Thymus (tissue), 11 donors: ENCODE measurements around the gene FXYD2. TPM values are rescaled to one million over a fixed set of nuclear protein-coding genes. Genes with fewer than 3 reads are reported as not detected.

ENCODE experiments used
- DNase-seq, 9 donors: peaks; one replicate each; pipeline ENCODE4 v3.0.0-alpha.2; 2013; ENCODE audit warnings: low spot score in 9 of 9, low read depth in 6 of 9, missing footprints in 1 of 9
- H3K27ac ChIP-seq, 2 donors: one replicate each; pipeline ENCODE4 v1.5.1; 2013; ENCODE audit warnings: control low read depth in 1 of 2, low read depth in 1 of 2, low read length in 1 of 2, mild to moderate bottlenecking in 1 of 2, moderate library complexity in 1 of 2
- H3K27me3 ChIP-seq, 2 donors: one replicate each; pipeline ENCODE4 v1.5.1; 2013; ENCODE audit warnings: low read length in 1 of 2; ENCODE audit not compliant: control insufficient read depth in 2 of 2, insufficient read depth in 1 of 2
- H3K36me3 ChIP-seq, 2 donors: one replicate each; pipeline ENCODE4 v1.5.1; 2013; ENCODE audit warnings: low read length in 1 of 2, mild to moderate bottlenecking in 1 of 2, moderate library complexity in 1 of 2; ENCODE audit not compliant: control insufficient read depth in 2 of 2, insufficient read depth in 2 of 2
- H3K4me1 ChIP-seq, 2 donors: one replicate each; pipeline ENCODE4 v1.5.1; 2013; ENCODE audit warnings: low read length in 2 of 2; ENCODE audit not compliant: control insufficient read depth in 2 of 2, insufficient read depth in 2 of 2
- H3K4me3 ChIP-seq, 2 donors: one replicate each; pipeline ENCODE4 v1.5.1; 2013; ENCODE audit warnings: low read length in 2 of 2, control low read depth in 1 of 2, mild to moderate bottlenecking in 1 of 2
- H3K9me3 ChIP-seq, 2 donors: one replicate each; pipeline ENCODE4 v1.5.1; 2013; ENCODE audit warnings: low read length in 1 of 2, mild to moderate bottlenecking in 1 of 2; ENCODE audit not compliant: control insufficient read depth in 2 of 2, insufficient read depth in 1 of 2
- WGBS: extraction: QIAGEN DNeasy Blood & Tissue Kit; methylation state at CpG from one replicate; pipeline ENCODE4 v1.1.7; 2013; 5-methylcytosine and 5-hydroxymethylcytosine counted together
- polyA plus RNA-seq: library from polyadenylated mRNA; stranded (reverse); fragments of 200-250 nt; gene quantifications from one replicate; pipeline ENCODE4 v1.2.3, GENCODE V29; 2013
- total RNA-seq: library from RNA; stranded (reverse); fragments of 120-200 nt; gene quantifications from one replicate; pipeline ENCODE4 v1.2.4, GENCODE V29; 2013
- donor health status: healthy.

Gene FXYD2
- total and polyA plus RNA-seq, 2 donors: 78.9 to 100 TPM

- Histone ChIP-seq H3K4me1 (peaks cover 45 to 79% of the 10 kb centered on the region in 2 donors), H3K36me3 (no peaks in the 10 kb centered on the region), H3K9me3 (no peaks in the 10 kb centered on the region), H3K27ac (no peak overlapping the region), H3K27me3 (no peaks in the 10 kb centered on the region), H3K4me3 (no peak overlapping the region)
- WGBS: 93% methylated on average over 11 of the region's 11 CpGs
- DNase-seq: no peak
Observed at GRCh38 chr11:117820071-117820470, 4.5 kb downstream of the FXYD2 start.

GRCh38 chr11:117819096-117820040 is 5.2 kb downstream of the FXYD2 start:
- no peaks in the 10 kb centered on the region for H3K27me3 ChIP-seq
- H3K4me1 ChIP-seq: peaks cover 45 to 78% of the 10 kb centered on the region in 2 donors
- H3K9me3 ChIP-seq: no peaks in the 10 kb centered on the region
- peak overlapping the region in 1 of 2 donors; percentile 65 for H3K27ac ChIP-seq
- H3K4me3 ChIP-seq: no peak overlapping the region
- peak in 4 of 9 donors; percentile 59 to 80 (median 64) for DNase-seq
- no peaks in the 10 kb centered on the region for H3K36me3 ChIP-seq
- 90% methylated on average over 10 of the region's 10 CpGs for WGBS

GRCh38 chr11:117818041-117818873 is 6.3 kb downstream of the FXYD2 start:
- DNase-seq: no peak
- H3K4me3 ChIP-seq: no peak overlapping the region
- H3K27me3 ChIP-seq: no peaks in the 10 kb centered on the region
- peak overlapping the region; percentile 57 to 65 for H3K27ac ChIP-seq
- peaks cover 35 to 67% of the 10 kb centered on the region in 2 donors for H3K4me1 ChIP-seq
- H3K9me3 ChIP-seq: no peaks in the 10 kb centered on the region
- 53% methylated on average over 9 of the region's 9 CpGs for WGBS
- H3K36me3 ChIP-seq: no peaks in the 10 kb centered on the region

GRCh38 chr11:117817368-117818040 is 7.0 kb downstream of the FXYD2 start:
- H3K4me3 ChIP-seq: no peak overlapping the region

GRCh38 chr11:117816846-117817367 is 7.6 kb downstream of the FXYD2 start:
- WGBS: 93% methylated on average over 5 of the region's 5 CpGs
- no peak for DNase-seq
- Histone ChIP-seq H3K4me1 (peaks cover 23 to 54% of the 10 kb centered on the region in 2 donors), H3K36me3 (no peaks in the 10 kb centered on the region), H3K27ac (peak overlapping the region; percentile 46 to 55), H3K27me3 (no peaks in the 10 kb centered on the region), H3K9me3 (no peaks in the 10 kb centered on the region), H3K4me3 (no peak overlapping the region)

More at GRCh38 chr11:117817368-117818040, 7.0 kb downstream of the FXYD2 start:
- Histone ChIP-seq H3K4me1 (peaks cover 28 to 60% of the 10 kb centered on the region in 2 donors), H3K27ac (peak overlapping the region; percentile 44 to 65), H3K9me3 (no peaks in the 10 kb centered on the region), H3K36me3 (no peaks in the 10 kb centered on the region), H3K27me3 (no peaks in the 10 kb centered on the region)
- DNase-seq: peak in 7 of 9 donors; percentile 61 to 88 (median 71)
- 27% methylated on average over 19 of the region's 19 CpGs for WGBS

- WGBS: 93% methylated on average over 20 of the region's 20 CpGs
- DNase-seq: no peak
- peaks cover 23 to 51% of the 10 kb centered on the region in 2 donors for H3K4me1 ChIP-seq
- H3K4me3 ChIP-seq: no peak overlapping the region
- no peaks in the 10 kb centered on the region for H3K27me3 ChIP-seq
- H3K27ac ChIP-seq: peak overlapping the region; percentile 46 to 67
- H3K9me3 ChIP-seq: no peaks in the 10 kb centered on the region
- H3K36me3 ChIP-seq: no peaks in the 10 kb centered on the region
Observed at GRCh38 chr11:117816151-117816741, 8.3 kb downstream of the FXYD2 start.

- Histone ChIP-seq H3K27me3 (no peaks in the 10 kb centered on the region), H3K4me3 (no peak overlapping the region), H3K4me1 (peaks cover 23 to 51% of the 10 kb centered on the region in 2 donors), H3K27ac (peak overlapping the region; percentile 67 to 72), H3K36me3 (no peaks in the 10 kb centered on the region), H3K9me3 (no peaks in the 10 kb centered on the region)
- peak in 2 of 9 donors; percentile 44 to 66 for DNase-seq
- 6% methylated on average over 7 of the region's 7 CpGs for WGBS
Observed at GRCh38 chr11:117815262-117815803, 9.2 kb downstream of the FXYD2 start.

GRCh38 chr11:117814766-117815261 is 9.7 kb downstream of the FXYD2 start:
- Histone ChIP-seq H3K36me3 (no peaks in the 10 kb centered on the region), H3K4me3 (no peak overlapping the region), H3K4me1 (peaks cover 23 to 51% of the 10 kb centered on the region in 2 donors), H3K27me3 (no peaks in the 10 kb centered on the region), H3K27ac (peak overlapping the region; percentile 40 to 48), H3K9me3 (no peaks in the 10 kb centered on the region)
- peak in 1 of 9 donors; percentile 63 for DNase-seq
- WGBS: 11% methylated on average over 14 of the region's 14 CpGs
